Measurements from ENCODE around the gene PTEN. TPM values are rescaled to one million over a fixed set of nuclear protein-coding genes. Genes with fewer than 3 reads are reported as not detected.

PTEN gene
- total RNA-seq, 1 experiment from 2014 or later, result 58.7 TPM

GRCh38 chr10:87918254-87918859 lies 54.9 kb downstream of the PTEN start:
- no peak overlapping the region for H3K4me3 ChIP-seq (replicated peaks in 1 of 2; ENCODE audit: low read depth in 1 of 2, low read length in 2 of 2)
- no peaks in the 10 kb centered on the region for H3K36me3 ChIP-seq (ENCODE audit: control insufficient read depth in 1 of 2, insufficient read depth in 2 of 2, low read length in 2 of 2)
- CTCF ChIA-PET, result no interaction called here
- 0 out of 4 replicates have a peak, but pooled peaks cover 0 to 3% of the 10 kb centered on the region in 2 experiments for H3K4me1 ChIP-seq (ENCODE audit: control insufficient read depth in 1 of 2, insufficient read depth in 2 of 2, low read length in 2 of 2)
- BruUV-seq (replicated peaks), result no TSS peak
- H3K27me3 ChIP-seq (ENCODE audit: insufficient read depth, low read length), result no peaks in the 10 kb centered on the region
- TF ChIP-seq YY1 (IDR thresholded peaks at IDR 0.05; ENCODE audit: extremely low read depth, insufficient replicate concordance, low read depth, low read length), result no peak
- TF ChIP-seq ATF3 (IDR thresholded peaks at IDR 0.05), result no peak
- TF ChIP-seq TCF7L2 (IDR thresholded peaks at IDR 0.05; ENCODE audit: borderline replicate concordance, extremely low read depth, insufficient read depth, insufficient read length), result no peak
- no peak for TF ChIP-seq RAD21 (IDR thresholded peaks at IDR 0.05; ENCODE audit: low read depth)
- TF ChIP-seq SRF (IDR thresholded peaks at IDR 0.05; ENCODE audit: low read depth), result no peak
- no peak for TF ChIP-seq ELF1 (IDR thresholded peaks at IDR 0.05; ENCODE audit: borderline replicate concordance, low read depth)
- no peak for TF ChIP-seq ZNF274 (IDR thresholded peaks at IDR 0.05; ENCODE audit: low read depth, low read length)
- TF ChIP-seq REST (IDR thresholded peaks at IDR 0.05; ENCODE audit: low read depth), result no peak
- no peak for TF ChIP-seq FOSL1 (IDR thresholded peaks at IDR 0.05; ENCODE audit: low read depth)
- no peak for TF ChIP-seq SP1 (IDR thresholded peaks at IDR 0.05; ENCODE audit: low read depth)
- H3K9ac ChIP-seq (ENCODE audit: low read length), result no peak overlapping the region
- H3K9me3 ChIP-seq (ENCODE audit: control insufficient read depth in 1 of 2, insufficient read depth in 1 of 2, low read depth in 1 of 2, low read length in 2 of 2), result no peaks in the 10 kb centered on the region
- POLR2A ChIA-PET, result no interaction called here
- 0 out of 2 replicates have a peak, but pooled peaks cover 3% of the 10 kb centered on the region for H4K20me1 ChIP-seq (ENCODE audit: insufficient read depth)
- H3K27ac ChIP-seq (ENCODE audit: low read depth, low read length), result no peak overlapping the region
- no peak for ATAC-seq
- no peak overlapping the region for H2AFZ ChIP-seq (ENCODE audit: low read depth, low read length, poor library complexity, severe bottlenecking)
- peaks cover 88% of the 10 kb centered on the region for H3K79me2 ChIP-seq (ENCODE audit: insufficient read depth, low read length)
- RAD21 ChIA-PET (ENCODE audit: low non-redundant PET in 1 of 2, low total read pairs in 2 of 2, uncharacterized antibody in 2 of 2, unreplicated experiment in 2 of 2), result no interaction called here
- no peak overlapping the region for H3K4me2 ChIP-seq (ENCODE audit: low read length)
- intact Hi-C loops (cut with micrococcal nuclease), result no loop called here
- H3K9me2 ChIP-seq (ENCODE audit: insufficient read depth), result no peaks in the 10 kb centered on the region
- DNase-seq (ENCODE audit: low read depth, low spot score), result no peak
